GM23338 (cell line): Measurements from ENCODE around the gene NRL. TPM values are rescaled to one million over a fixed set of nuclear protein-coding genes. Genes with fewer than 3 reads are reported as not detected.

Source experiments
- ATAC-seq: fragments of 200-7000 bp; cut with Tn5 transposase; 3 replicates; pipeline ENCODE4 v1.9.1; 2020
- DNase-seq: peaks from one replicate; pipeline ENCODE4 v3.0.0-alpha.2; 2015; ENCODE audit warnings: low spot score
- H2AFZ ChIP-seq: fragments of 200-600 bp; sonication (generic); 2 replicates; pipeline ENCODE4 v1.8.0; 2016; ENCODE audit warnings: antibody characterized with exemption, mild to moderate bottlenecking, moderate library complexity
- H3F3A ChIP-seq: fragments of 200-600 bp; sonication (generic); replicated peaks from 2 replicates; pipeline ENCODE4 v1.8.0; 2017; ENCODE audit warnings: antibody characterized with exemption, mixed run types, low read depth
- H3K27ac ChIP-seq: fragments of 200-600 bp; sonication (generic); 2 replicates; pipeline ENCODE4 v1.6.1; 2016; ENCODE audit warnings: low read depth
- H3K27me3 ChIP-seq: fragments of 200-600 bp; sonication (generic); 2 replicates; pipeline ENCODE4 v1.8.0; 2016; ENCODE audit warnings: mild to moderate bottlenecking, mixed run types, moderate library complexity; ENCODE audit not compliant: insufficient read depth
- H3K36me3 ChIP-seq: fragments of 200-600 bp; sonication (generic); 2 replicates; pipeline ENCODE4 v1.8.0; 2016; ENCODE audit warnings: mild to moderate bottlenecking; ENCODE audit not compliant: insufficient read depth
- H3K4me1 ChIP-seq: fragments of 200-600 bp; sonication (generic); 2 replicates; pipeline ENCODE4 v1.8.0; 2016; ENCODE audit warnings: mild to moderate bottlenecking, moderate library complexity; ENCODE audit not compliant: insufficient read depth
- H3K4me2 ChIP-seq: fragments of 200-600 bp; sonication (generic); 2 replicates; pipeline ENCODE4 v1.7.1; 2017; ENCODE audit warnings: mixed run types
- H3K4me3 ChIP-seq: fragments of 200-600 bp; sonication (generic); 2 replicates; pipeline ENCODE4 v1.6.1; 2016; ENCODE audit warnings: mixed run types
- H3K79me2 ChIP-seq: fragments of 200-600 bp; sonication (generic); replicated peaks from 2 replicates; pipeline ENCODE4 v1.8.0; 2017; ENCODE audit warnings: mild to moderate bottlenecking; ENCODE audit not compliant: insufficient read depth
- H3K9me2 ChIP-seq: fragments of 200-600 bp; sonication (generic); 2 replicates; pipeline ENCODE4 v1.8.0; 2017; ENCODE audit not compliant: insufficient read depth
- H4K20me1 ChIP-seq: fragments of 200-600 bp; sonication (generic); replicated peaks from 2 replicates; pipeline ENCODE4 v1.8.0; 2017; ENCODE audit warnings: mild to moderate bottlenecking; ENCODE audit not compliant: insufficient read depth
- H3K27ac Mint-ChIP-seq: 2 replicates; pipeline ENCODE4 v1.8.0; 2020; ENCODE audit warnings: inconsistent platforms, mild to moderate bottlenecking, moderate library complexity, mixed read lengths
- H3K27me3 Mint-ChIP-seq: 3 replicates; pipeline ENCODE4 v1.8.0; 2022; ENCODE audit warnings: low read depth, mild to moderate bottlenecking, moderate library complexity, mixed read lengths, inconsistent platforms; ENCODE audit not compliant: insufficient read depth, poor library complexity
- H3K36me3 Mint-ChIP-seq: 3 replicates; pipeline ENCODE4 v1.8.0; 2021; ENCODE audit warnings: low read depth, mild to moderate bottlenecking, inconsistent platforms, moderate library complexity, mixed read lengths
- H3K4me1 Mint-ChIP-seq: 3 replicates; pipeline ENCODE4 v1.8.0; 2020; ENCODE audit warnings: mild to moderate bottlenecking, inconsistent platforms, mixed read lengths
- H3K4me3 Mint-ChIP-seq: 3 replicates; pipeline ENCODE4 v1.8.0; 2021; ENCODE audit warnings: moderate library complexity, mild to moderate bottlenecking, inconsistent platforms, mixed read lengths
- H3K9me3 Mint-ChIP-seq: 3 replicates; pipeline ENCODE4 v1.8.0; 2020; ENCODE audit warnings: moderate library complexity, mild to moderate bottlenecking, inconsistent platforms, mixed read lengths
- CREB1 ChIP-seq: fragments of 250-450 bp; sonication (Bioruptor Pico); IDR thresholded peaks from 2 replicates; pipeline ENCODE4 v1.5.0; 2020; ENCODE audit warnings: low read depth, mild to moderate bottlenecking, moderate library complexity
- EZH2phosphoT487 ChIP-seq: fragments of 200-600 bp; sonication (generic); IDR thresholded peaks from one replicate; pipeline ENCODE4 v1.8.1; 2018; ENCODE audit warnings: antibody characterized with exemption; ENCODE audit not compliant: unreplicated experiment
- JUNB ChIP-seq: IDR thresholded peaks from one replicate; pipeline ENCODE4 v1.6.1; 2016; ENCODE audit warnings: antibody characterized with exemption; ENCODE audit not compliant: unreplicated experiment
- POLR2AphosphoS5 ChIP-seq: IDR thresholded peaks from 2 replicates; pipeline ENCODE4 v1.6.1; 2016; ENCODE audit warnings: antibody characterized with exemption, low read depth
- STAT1 ChIP-seq: IDR thresholded peaks from one replicate; pipeline ENCODE4 v1.6.1; 2016; ENCODE audit warnings: antibody characterized with exemption; ENCODE audit not compliant: unreplicated experiment
- ZNF331 ChIP-seq: fragments of 250-450 bp; sonication (Bioruptor Pico); IDR thresholded peaks from 2 replicates; pipeline ENCODE4 v1.5.0; 2020; ENCODE audit warnings: low read depth, mild to moderate bottlenecking, moderate library complexity
- polyA plus RNA-seq: library from polyadenylated mRNA; unstranded; fragments of >200 nt; fragmentation: Nextera tagmentation; extraction: Ambion mirVana; gene quantifications from 2 replicates; pipeline ENCODE4 v1.2.1, GENCODE V29; 2016
- total RNA-seq: library from RNA; depleted of rRNA; stranded (reverse); fragments of >200 nt; shearing (Covaris generic); gene quantifications from 2 replicates; pipeline ENCODE4 v1.2.3, GENCODE V29; 2014
- TF ChIP-seq, protein P1 (sequence below): fragments of 250-450 bp; sonication (Bioruptor Pico); IDR thresholded peaks from 2 replicates; pipeline ENCODE4 v1.5.0; 2020; ENCODE audit warnings: mild to moderate bottlenecking, moderate library complexity
- TF ChIP-seq, protein P2 (sequence below): IDR thresholded peaks from one replicate; pipeline ENCODE4 v1.6.1; 2018; ENCODE audit warnings: antibody characterized with exemption; ENCODE audit not compliant: unreplicated experiment

NRL gene
- total and polyA plus RNA-seq, 2 experiments from 2014 or later: 1.8 to 2.2 TPM

DNA sequence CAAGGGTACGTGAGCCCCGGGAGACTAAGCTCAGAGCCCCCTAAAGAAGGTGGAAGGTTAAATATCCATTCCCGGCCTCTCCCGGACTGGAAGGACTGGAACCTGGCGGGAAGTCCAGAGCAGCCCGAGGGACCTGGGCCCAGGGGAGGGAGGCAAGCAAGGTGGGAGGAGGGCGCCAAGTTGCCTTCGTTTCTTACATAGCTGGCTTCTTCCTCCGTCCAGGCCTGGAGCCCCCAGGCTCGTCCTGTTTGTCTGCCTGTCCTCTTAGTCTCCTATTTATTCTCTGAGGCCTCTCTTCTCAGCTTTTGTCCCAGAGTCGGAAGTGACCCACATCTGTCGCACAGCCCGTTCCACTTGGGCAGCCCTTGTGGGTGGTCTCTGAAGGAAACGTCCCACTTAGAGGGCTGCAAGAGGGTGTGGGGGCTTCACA is 19.9 kb downstream of the NRL start (continued):
- TF ChIP-seq, protein P1, sequence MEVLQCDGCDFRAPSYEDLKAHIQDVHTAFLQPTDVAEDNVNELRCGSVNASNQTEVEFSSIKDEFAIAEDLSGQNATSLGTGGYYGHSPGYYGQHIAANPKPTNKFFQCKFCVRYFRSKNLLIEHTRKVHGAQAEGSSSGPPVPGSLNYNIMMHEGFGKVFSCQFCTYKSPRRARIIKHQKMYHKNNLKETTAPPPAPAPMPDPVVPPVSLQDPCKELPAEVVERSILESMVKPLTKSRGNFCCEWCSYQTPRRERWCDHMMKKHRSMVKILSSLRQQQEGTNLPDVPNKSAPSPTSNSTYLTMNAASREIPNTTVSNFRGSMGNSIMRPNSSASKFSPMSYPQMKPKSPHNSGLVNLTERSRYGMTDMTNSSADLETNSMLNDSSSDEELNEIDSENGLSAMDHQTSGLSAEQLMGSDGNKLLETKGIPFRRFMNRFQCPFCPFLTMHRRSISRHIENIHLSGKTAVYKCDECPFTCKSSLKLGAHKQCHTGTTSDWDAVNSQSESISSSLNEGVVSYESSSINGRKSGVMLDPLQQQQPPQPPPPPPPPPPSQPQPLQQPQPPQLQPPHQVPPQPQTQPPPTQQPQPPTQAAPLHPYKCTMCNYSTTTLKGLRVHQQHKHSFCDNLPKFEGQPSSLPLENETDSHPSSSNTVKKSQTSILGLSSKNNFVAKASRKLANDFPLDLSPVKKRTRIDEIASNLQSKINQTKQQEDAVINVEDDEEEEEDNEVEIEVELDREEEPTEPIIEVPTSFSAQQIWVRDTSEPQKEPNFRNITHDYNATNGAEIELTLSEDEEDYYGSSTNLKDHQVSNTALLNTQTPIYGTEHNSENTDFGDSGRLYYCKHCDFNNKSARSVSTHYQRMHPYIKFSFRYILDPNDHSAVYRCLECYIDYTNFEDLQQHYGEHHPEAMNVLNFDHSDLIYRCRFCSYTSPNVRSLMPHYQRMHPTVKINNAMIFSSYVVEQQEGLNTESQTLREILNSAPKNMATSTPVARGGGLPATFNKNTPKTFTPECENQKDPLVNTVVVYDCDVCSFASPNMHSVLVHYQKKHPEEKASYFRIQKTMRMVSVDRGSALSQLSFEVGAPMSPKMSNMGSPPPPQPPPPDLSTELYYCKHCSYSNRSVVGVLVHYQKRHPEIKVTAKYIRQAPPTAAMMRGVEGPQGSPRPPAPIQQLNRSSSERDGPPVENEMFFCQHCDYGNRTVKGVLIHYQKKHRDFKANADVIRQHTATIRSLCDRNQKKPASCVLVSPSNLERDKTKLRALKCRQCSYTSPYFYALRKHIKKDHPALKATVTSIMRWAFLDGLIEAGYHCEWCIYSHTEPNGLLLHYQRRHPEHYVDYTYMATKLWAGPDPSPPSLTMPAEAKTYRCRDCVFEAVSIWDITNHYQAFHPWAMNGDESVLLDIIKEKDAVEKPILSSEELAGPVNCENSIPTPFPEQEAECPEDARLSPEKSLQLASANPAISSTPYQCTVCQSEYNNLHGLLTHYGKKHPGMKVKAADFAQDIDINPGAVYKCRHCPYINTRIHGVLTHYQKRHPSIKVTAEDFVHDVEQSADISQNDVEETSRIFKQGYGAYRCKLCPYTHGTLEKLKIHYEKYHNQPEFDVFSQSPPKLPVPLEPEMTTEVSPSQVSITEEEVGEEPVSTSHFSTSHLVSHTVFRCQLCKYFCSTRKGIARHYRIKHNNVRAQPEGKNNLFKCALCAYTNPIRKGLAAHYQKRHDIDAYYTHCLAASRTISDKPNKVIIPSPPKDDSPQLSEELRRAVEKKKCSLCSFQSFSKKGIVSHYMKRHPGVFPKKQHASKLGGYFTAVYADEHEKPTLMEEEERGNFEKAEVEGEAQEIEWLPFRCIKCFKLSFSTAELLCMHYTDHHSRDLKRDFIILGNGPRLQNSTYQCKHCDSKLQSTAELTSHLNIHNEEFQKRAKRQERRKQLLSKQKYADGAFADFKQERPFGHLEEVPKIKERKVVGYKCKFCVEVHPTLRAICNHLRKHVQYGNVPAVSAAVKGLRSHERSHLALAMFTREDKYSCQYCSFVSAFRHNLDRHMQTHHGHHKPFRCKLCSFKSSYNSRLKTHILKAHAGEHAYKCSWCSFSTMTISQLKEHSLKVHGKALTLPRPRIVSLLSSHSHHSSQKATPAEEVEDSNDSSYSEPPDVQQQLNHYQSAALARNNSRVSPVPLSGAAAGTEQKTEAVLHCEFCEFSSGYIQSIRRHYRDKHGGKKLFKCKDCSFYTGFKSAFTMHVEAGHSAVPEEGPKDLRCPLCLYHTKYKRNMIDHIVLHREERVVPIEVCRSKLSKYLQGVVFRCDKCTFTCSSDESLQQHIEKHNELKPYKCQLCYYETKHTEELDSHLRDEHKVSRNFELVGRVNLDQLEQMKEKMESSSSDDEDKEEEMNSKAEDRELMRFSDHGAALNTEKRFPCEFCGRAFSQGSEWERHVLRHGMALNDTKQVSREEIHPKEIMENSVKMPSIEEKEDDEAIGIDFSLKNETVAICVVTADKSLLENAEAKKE (CRISPR knock-in tag): no peak
- no peak for TF ChIP-seq CREB1

DNA sequence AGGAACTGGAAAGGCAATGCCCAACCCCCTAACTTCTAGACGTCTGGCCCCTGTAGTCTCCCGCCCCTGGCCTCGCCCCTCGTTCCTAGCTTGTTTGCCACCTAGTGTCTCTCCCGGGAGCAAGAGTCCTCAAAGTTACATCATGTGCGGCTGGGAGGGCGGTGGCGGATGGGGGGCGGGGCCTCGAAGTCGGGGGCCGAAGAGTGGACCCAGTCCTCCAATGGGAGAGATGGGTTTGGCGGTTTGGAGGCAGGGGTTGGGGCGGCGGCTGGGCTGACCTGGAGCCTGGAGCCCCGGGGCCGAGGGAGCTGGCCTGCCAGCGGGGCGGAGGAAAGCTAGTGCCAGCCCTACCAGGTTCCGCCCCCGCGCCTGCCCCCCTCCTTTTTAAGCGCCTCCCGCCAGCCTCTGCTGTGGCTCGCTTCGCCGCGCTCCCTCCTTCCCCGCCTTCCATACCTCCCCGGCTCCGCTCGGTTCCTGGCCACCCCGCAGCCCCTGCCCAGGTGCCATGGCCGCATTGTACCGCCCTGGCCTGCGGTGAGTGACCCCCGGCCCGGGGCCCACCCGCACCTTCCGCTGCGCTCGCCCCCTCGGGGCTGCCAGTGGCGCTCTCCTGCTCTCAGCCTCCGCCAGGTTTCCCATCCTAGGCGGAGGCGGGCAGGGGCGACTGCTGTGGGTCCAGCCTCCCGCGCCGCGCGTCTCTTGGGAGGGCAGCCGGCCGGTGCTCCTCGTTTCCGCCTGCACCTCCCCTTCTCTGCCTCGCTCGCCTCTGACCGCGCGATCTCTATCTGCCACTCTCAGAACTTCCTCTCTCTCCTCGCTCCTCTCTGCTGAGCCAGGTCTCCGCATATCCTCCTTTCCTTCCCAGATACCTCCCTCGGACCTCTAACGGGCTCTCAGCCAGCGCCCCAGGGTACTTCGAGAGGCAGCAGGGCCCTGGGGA is 20.6 kb downstream of the NRL start, which contains the start of gene PCK2:
Gene PCK2 (plus strand): TSS at position 411 of the 940 bp plus-strand sequence. CDS start 95 bp downstream, at position 506.
- DNase-seq (peak; percentile 98), ATAC-seq (peak; percentile 89)
- no peaks in the 10 kb centered on the region for H3K36me3 ChIP-seq
- no peaks in the 10 kb centered on the region for H3K27me3 ChIP-seq
- H3K79me2 ChIP-seq: peaks cover 22% of the 10 kb centered on the region
- H3K27ac Mint-ChIP-seq: peak within 1 kb of the TSS; percentile 100
- H4K20me1 ChIP-seq: peaks cover 5% of the 10 kb centered on the region; the same call in 1 of the 2 replicates
- H3K4me2 ChIP-seq: peak within 1 kb of the TSS; percentile 100
- peaks cover 15% of the 10 kb centered on the region for H3F3A ChIP-seq
- H3K9me2 ChIP-seq: peaks cover 8% of the 10 kb centered on the region
- H3K4me1 Mint-ChIP-seq: peaks cover 38% of the 10 kb centered on the region
- H3K36me3 Mint-ChIP-seq: peaks cover 51% of the 10 kb centered on the region
- H3K4me3 Mint-ChIP-seq: peak within 1 kb of the TSS; percentile 100
- H3K4me3 ChIP-seq: peak within 1 kb of the TSS; percentile 100
- peak within 1 kb of the TSS; percentile 99 for H3K27ac ChIP-seq
- peaks cover 18% of the 10 kb centered on the region for H3K4me1 ChIP-seq
- H3K9me3 Mint-ChIP-seq: peaks cover 3% of the 10 kb centered on the region; the same call in 2 of the 3 replicates
- H2AFZ ChIP-seq: peak within 1 kb of the TSS; percentile 23; the same call in 1 of the 2 replicates
- peaks cover 24% of the 10 kb centered on the region for H3K27me3 Mint-ChIP-seq
- TF ChIP-seq ZNF331 (CRISPR knock-in tag) (no peak), STAT1 (no peak), POLR2AphosphoS5 (peak; percentile 98), JUNB (no peak), CREB1 (peak; percentile 42; the same call in 1 of the 2 replicates), EZH2phosphoT487 (no peak)
- TF ChIP-seq, protein P2, sequence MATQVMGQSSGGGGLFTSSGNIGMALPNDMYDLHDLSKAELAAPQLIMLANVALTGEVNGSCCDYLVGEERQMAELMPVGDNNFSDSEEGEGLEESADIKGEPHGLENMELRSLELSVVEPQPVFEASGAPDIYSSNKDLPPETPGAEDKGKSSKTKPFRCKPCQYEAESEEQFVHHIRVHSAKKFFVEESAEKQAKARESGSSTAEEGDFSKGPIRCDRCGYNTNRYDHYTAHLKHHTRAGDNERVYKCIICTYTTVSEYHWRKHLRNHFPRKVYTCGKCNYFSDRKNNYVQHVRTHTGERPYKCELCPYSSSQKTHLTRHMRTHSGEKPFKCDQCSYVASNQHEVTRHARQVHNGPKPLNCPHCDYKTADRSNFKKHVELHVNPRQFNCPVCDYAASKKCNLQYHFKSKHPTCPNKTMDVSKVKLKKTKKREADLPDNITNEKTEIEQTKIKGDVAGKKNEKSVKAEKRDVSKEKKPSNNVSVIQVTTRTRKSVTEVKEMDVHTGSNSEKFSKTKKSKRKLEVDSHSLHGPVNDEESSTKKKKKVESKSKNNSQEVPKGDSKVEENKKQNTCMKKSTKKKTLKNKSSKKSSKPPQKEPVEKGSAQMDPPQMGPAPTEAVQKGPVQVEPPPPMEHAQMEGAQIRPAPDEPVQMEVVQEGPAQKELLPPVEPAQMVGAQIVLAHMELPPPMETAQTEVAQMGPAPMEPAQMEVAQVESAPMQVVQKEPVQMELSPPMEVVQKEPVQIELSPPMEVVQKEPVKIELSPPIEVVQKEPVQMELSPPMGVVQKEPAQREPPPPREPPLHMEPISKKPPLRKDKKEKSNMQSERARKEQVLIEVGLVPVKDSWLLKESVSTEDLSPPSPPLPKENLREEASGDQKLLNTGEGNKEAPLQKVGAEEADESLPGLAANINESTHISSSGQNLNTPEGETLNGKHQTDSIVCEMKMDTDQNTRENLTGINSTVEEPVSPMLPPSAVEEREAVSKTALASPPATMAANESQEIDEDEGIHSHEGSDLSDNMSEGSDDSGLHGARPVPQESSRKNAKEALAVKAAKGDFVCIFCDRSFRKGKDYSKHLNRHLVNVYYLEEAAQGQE: no peak
